Ishikawa (cell line): ENCODE data around the gene TXNIP.

Experiments
- EP300 ChIP-seq: IDR thresholded peaks from 2 replicates; pipeline ENCODE4 v1.6.1; 2012; ENCODE audit warnings: borderline replicate concordance
- TAF1 ChIP-seq: IDR thresholded peaks from 2 replicates; pipeline ENCODE4 v1.6.1; 2012; ENCODE audit warnings: low read depth, mild to moderate bottlenecking
- TF ChIP-seq, protein P1 (sequence below): IDR thresholded peaks from 2 replicates; pipeline ENCODE4 v1.6.1; 2012

DNA sequence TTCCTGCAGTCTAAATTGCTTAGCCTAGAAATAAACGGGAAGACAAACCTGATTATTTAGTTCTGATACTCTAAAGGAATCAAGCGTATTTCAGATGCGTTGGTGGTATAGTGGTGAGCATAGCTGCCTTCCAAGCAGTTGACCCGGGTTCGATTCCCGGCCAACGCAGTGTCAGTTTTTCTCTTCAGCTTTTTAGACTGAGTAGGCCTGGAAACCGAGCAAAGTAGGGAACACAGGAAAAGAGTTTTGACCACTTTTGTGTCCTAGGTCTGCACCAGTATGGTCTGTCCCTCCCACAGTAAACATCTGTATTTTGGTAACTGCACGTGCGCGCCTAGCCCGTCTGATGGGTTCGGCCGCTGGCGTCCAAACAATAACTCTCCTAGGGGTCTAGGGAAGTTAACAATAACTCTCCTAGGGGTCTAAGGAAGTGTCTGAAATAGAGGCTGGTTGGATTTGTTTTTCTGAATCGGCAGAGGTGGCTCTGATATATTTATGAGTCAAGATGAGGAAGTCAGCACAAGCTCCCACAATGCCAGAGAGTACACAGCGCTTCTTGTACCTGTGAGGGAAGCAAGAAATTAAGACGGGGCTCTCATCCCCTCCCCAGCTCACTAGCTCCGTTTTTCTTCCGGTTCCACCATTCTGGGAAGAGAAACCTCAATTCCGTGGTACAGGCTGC is 40.7 kb upstream of the TXNIP start:
- TF ChIP-seq TAF1 (no peak), EP300 (no peak)
- TF ChIP-seq, protein P1, sequence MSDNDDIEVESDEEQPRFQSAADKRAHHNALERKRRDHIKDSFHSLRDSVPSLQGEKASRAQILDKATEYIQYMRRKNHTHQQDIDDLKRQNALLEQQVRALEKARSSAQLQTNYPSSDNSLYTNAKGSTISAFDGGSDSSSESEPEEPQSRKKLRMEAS = peak; percentile 74
